Breast epithelium (tissue), 4 donors: Measurements from ENCODE around the gene FSTL4. TPM values are rescaled to one million over a fixed set of nuclear protein-coding genes. Genes with fewer than 3 reads are reported as not detected.

ENCODE experiments used
- DNase-seq, 2 donors: peaks; one replicate each; pipeline ENCODE4 v3.0.0-alpha.2; 2019; ENCODE audit warnings: low spot score in 2 of 2
- H3K27ac ChIP-seq, 2 donors: fragments of 200-600 bp; sonication (generic) in 1 of 2; one replicate each; pipeline ENCODE4 v1.5.1; 2016 to 2019; ENCODE audit warnings: mild to moderate bottlenecking in 1 of 2
- H3K27me3 ChIP-seq, 2 donors: fragments of 200-600 bp; sonication (generic) in 1 of 2; one replicate each; pipeline versions ENCODE4 v1.5.1 to v1.6.0; 2017 to 2019; ENCODE audit warnings: control low read depth in 1 of 2, mild to moderate bottlenecking in 1 of 2
- H3K36me3 ChIP-seq: fragments of 200-600 bp; one replicate; pipeline ENCODE4 v1.5.1; 2019
- H3K4me1 ChIP-seq, 2 donors: fragments of 200-600 bp; sonication (generic); one replicate each; pipeline ENCODE4 v1.5.1; 2016 to 2019; ENCODE audit warnings: control low read depth in 1 of 2
- H3K4me3 ChIP-seq, 3 donors: fragments of 200-600 bp; sonication (generic); 1 replicate in 2 of 3; 2 replicates in 1 of 3; pipeline ENCODE4 v1.5.1; 2016 to 2019; ENCODE audit warnings: mild to moderate bottlenecking in 3 of 3, moderate library complexity in 2 of 3
- H3K9me3 ChIP-seq, 2 donors: fragments of 200-600 bp; sonication (generic) in 1 of 2; one replicate each; pipeline ENCODE4 v1.5.1; 2016 to 2019; ENCODE audit warnings: control low read depth in 1 of 2
- POLR2A ChIP-seq: fragments of 450-650 bp; IDR thresholded peaks from one replicate; pipeline ENCODE4 v1.6.1; 2016; ENCODE audit warnings: antibody characterized with exemption, mild to moderate bottlenecking, moderate library complexity
- POLR2AphosphoS5 ChIP-seq, 3 donors: sonication (generic); formaldehyde crosslinking; IDR thresholded peaks; one replicate each; pipeline ENCODE4 v1.6.1; 2017; ENCODE audit warnings: antibody characterized with exemption in 3 of 3
- intact Hi-C: fragments of 100-400 bp; cut with DNase I; formaldehyde crosslinking; loops from one replicate; pipeline ENCODE4 v1.15.1; 2023; ENCODE audit warnings: low total_unique reads
- total RNA-seq, 3 donors: library from RNA; depleted of rRNA; stranded (reverse); fragments of >200 nt; gene quantifications; one replicate each; pipeline ENCODE4 v1.1.0, GENCODE V29; 2016
- TF ChIP-seq, protein P1 (sequence below), 3 donors: fragments of 450-650 bp; IDR thresholded peaks; one replicate each; pipeline ENCODE4 v1.5.1; 2016 to 2017; ENCODE audit warnings: antibody characterized with exemption in 3 of 3, mild to moderate bottlenecking in 3 of 3, moderate library complexity in 3 of 3

Gene FSTL4
- total RNA-seq, 3 donors from 2014 or later: 0.16 to 0.98 (median 0.88) TPM

DNA sequence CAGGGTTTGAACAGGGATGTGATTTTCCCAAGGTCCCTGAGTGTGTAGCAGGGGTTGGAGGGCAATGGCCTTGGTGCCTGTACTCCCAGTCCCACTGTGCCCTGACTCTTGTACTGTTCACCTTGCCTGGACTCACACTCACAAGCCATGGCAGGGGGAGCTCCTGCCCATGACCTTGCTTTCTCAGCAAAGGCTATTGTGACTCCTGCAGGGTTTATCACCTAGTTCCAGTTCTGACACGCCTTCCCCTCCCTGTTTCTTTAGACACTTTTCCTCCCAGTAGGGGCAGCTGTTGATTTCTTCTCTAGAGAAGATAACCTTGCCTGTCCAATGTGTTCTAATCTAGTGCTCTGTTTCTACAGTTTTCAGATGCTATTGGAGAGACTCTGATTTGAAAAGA, 139.5 kb downstream of the FSTL4 start:
- Histone ChIP-seq H3K27me3 (no peaks in the 10 kb centered on the region), H3K4me3 (no peak overlapping the region), H3K4me1 (no peaks in the 10 kb centered on the region), H3K9me3 (no peaks in the 10 kb centered on the region), H3K27ac (no peak overlapping the region), H3K36me3 (no peaks in the 10 kb centered on the region)
- TF ChIP-seq POLR2A: no peak
- TF ChIP-seq, protein P1, sequence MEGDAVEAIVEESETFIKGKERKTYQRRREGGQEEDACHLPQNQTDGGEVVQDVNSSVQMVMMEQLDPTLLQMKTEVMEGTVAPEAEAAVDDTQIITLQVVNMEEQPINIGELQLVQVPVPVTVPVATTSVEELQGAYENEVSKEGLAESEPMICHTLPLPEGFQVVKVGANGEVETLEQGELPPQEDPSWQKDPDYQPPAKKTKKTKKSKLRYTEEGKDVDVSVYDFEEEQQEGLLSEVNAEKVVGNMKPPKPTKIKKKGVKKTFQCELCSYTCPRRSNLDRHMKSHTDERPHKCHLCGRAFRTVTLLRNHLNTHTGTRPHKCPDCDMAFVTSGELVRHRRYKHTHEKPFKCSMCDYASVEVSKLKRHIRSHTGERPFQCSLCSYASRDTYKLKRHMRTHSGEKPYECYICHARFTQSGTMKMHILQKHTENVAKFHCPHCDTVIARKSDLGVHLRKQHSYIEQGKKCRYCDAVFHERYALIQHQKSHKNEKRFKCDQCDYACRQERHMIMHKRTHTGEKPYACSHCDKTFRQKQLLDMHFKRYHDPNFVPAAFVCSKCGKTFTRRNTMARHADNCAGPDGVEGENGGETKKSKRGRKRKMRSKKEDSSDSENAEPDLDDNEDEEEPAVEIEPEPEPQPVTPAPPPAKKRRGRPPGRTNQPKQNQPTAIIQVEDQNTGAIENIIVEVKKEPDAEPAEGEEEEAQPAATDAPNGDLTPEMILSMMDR (IDR thresholded peaks at IDR 0.05): no peak
- no peak for TF ChIP-seq POLR2AphosphoS5 (IDR thresholded peaks at IDR 0.05)
- DNase-seq: no peak
- intact Hi-C loops: no loop called here

DNA sequence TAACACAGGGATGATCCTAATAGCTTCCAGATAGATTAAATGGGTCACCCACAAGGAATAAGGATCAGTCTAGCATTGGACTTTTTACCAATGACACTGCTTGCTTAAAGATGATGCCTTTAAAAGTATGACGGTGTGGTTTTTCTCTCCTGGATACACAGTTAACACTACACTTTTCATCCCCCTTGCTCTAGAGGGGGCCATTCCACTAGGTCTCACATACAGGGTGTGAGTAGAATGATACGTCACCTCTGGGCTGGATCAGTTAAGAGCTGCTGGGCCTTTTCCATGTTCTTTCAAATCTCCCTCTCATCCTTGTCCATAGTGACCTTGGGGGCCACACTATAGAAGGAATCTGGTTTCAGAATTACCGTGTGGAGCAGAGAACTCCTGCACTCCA, 140.6 kb downstream of the FSTL4 start:
- H3K4me1 ChIP-seq: no peaks in the 10 kb centered on the region
- no peak overlapping the region for H3K27ac ChIP-seq
- no peaks in the 10 kb centered on the region for H3K27me3 ChIP-seq
- H3K36me3 ChIP-seq: no peaks in the 10 kb centered on the region
- H3K4me3 ChIP-seq: no peak overlapping the region
- no peak for DNase-seq
- TF ChIP-seq POLR2AphosphoS5 (IDR thresholded peaks at IDR 0.05) (no peak), POLR2A (no peak)
- TF ChIP-seq, protein P1 (IDR thresholded peaks at IDR 0.05): no peak
- intact Hi-C loops: no loop called here
- H3K9me3 ChIP-seq: no peaks in the 10 kb centered on the region

DNA sequence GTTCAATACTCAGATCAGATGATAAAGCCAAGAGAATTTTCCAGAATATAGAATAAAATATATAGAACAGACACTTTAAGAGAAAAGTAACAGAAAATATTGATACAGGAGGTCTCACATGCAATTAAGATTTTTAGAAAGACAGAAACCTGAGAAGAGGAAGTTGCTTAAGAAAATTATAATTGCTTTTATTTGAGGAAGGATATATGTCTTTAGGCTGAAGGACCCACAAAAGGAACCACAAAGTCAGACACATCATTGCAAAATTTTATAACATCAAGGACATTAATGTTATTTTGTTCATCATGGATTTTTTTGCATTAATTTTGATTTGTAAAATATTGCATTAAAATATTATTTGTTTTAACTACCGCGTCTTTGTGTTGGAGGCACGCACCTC, 141.5 kb downstream of the FSTL4 start:
- Histone ChIP-seq H3K27me3 (no peaks in the 10 kb centered on the region), H3K9me3 (no peaks in the 10 kb centered on the region)
- TF ChIP-seq, protein P1 (IDR thresholded peaks at IDR 0.05): no peak
- TF ChIP-seq POLR2A (no peak), POLR2AphosphoS5 (IDR thresholded peaks at IDR 0.05) (no peak)

DNA sequence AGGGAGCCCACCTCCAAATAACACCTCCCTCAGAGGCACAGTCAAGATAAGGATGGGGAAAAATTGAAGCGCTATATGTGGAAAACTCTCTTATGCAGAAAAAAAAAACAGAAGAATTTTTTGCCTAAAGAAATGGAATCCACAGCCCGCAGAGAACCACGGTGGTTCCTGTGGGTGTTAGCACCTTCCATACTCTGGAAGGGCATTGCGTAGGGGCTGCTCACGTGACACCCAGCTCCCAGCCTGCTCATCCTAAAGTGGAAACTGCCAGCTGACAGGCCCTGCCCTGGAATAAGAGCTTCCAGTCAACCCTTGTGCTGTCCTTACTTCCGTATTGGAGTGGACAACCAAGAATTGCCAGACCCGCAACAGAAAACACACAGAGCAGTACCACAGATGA, 142.5 kb downstream of the FSTL4 start:
- no peaks in the 10 kb centered on the region for H3K36me3 ChIP-seq
- DNase-seq: no peak
- TF ChIP-seq, protein P1 (IDR thresholded peaks at IDR 0.05): no peak
- TF ChIP-seq POLR2AphosphoS5 (IDR thresholded peaks at IDR 0.05) (no peak), POLR2A (no peak)
- no peak overlapping the region for H3K4me3 ChIP-seq
- no peak overlapping the region for H3K27ac ChIP-seq
- intact Hi-C loops: no loop called here
- H3K9me3 ChIP-seq: no peaks in the 10 kb centered on the region
- no peaks in the 10 kb centered on the region for H3K27me3 ChIP-seq
- no peaks in the 10 kb centered on the region for H3K4me1 ChIP-seq

More for the DNA sequence above, 141.5 kb downstream of the FSTL4 start:
- Histone ChIP-seq H3K4me3 (no peak overlapping the region), H3K4me1 (no peaks in the 10 kb centered on the region), H3K36me3 (no peaks in the 10 kb centered on the region), H3K27ac (no peak overlapping the region)
- no peak for DNase-seq
- intact Hi-C loops: no loop called here

DNA sequence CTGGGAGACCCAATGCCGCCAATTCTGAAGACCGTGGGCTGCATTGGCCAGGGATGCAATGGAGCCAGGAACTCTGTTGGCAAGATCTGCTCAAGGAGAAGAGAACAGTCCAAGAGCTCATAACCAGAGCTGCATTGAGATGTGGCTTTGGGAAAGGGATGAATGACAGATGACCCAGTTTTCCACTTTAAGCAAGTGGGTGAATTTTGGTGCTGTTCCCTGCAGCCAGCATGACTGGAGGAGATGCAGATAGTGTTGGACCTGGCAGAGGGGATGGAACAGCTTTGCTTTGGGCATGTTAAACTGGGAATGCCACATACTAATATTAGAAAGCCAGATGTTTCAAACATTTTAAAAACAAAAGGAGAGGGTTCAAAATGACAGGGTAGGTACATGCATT, 143.1 kb downstream of the FSTL4 start:
- no peaks in the 10 kb centered on the region for H3K36me3 ChIP-seq
- no peak overlapping the region for H3K4me3 ChIP-seq
- H3K27me3 ChIP-seq: no peaks in the 10 kb centered on the region
- no peak overlapping the region for H3K27ac ChIP-seq
- TF ChIP-seq POLR2AphosphoS5 (IDR thresholded peaks at IDR 0.05): no peak
- TF ChIP-seq, protein P1 (IDR thresholded peaks at IDR 0.05): no peak
- no peak for TF ChIP-seq POLR2A
- no peak for DNase-seq
- no peaks in the 10 kb centered on the region for H3K9me3 ChIP-seq
- intact Hi-C loops: no loop called here
- H3K4me1 ChIP-seq: no peaks in the 10 kb centered on the region
